GM12878 (cell line): ENCODE measurements around the gene MILR1. TPM values are rescaled to one million over a fixed set of nuclear protein-coding genes. Genes with fewer than 3 reads are reported as not detected.

Source experiments
- ATAC-seq: fragments of 200-7000 bp; cut with Tn5 transposase; 3 replicates; pipeline ENCODE4 v1.9.1; 2020; ENCODE audit warnings: mild to moderate bottlenecking, moderate library complexity
- BruUV-seq: library from RNA; stranded (reverse); fragments of 400-500 nt; replicated peaks from 2 replicates; lab custom pipeline; 2021; lab: Mats Ljungman, UMichigan
- CTCF ChIA-PET: fragments of 300-600 bp; sonication (Branson Sonifier 250); formaldehyde crosslinking; extraction: SDS; loops from one replicate; lab custom pipeline; 2021; ENCODE audit warnings: inconsistent platforms; lab: Yijun Ruan, JAX
- POLR2A ChIA-PET: fragments of 350-600 bp; formaldehyde crosslinking; extraction: SDS; loops from one replicate; lab custom pipeline; 2021; ENCODE audit warnings: inconsistent platforms; lab: Charles Lee
- RAD21 ChIA-PET: fragments of 300-600 bp; sonication (Branson Sonifier 250); formaldehyde crosslinking; loops from one replicate; lab custom pipeline; 2023; ENCODE audit warnings: antibody characterized with exemption; ENCODE audit not compliant: unreplicated experiment; lab: Charles Lee
- SMC1A ChIA-PET: fragments of 300-600 bp; sonication (Branson Sonifier 250); formaldehyde crosslinking; loops from one replicate; lab custom pipeline; 2023; ENCODE audit not compliant: unreplicated experiment, uncharacterized antibody; lab: Charles Lee
- DNase-seq: peaks from one replicate; pipeline ENCODE4 v3.0.0-alpha.2; 2011; ENCODE audit warnings: low read depth, low spot score
- FAIRE-seq: peaks from 3 replicates; lab custom pipeline; 2011; peaks lifted over from hg19 to GRCh38; lab: Jason Lieb, UNC
- H2AFZ ChIP-seq: 2 replicates; pipeline ENCODE4 v1.6.0; 2011; ENCODE audit warnings: low read depth, low read length, control low read depth; ENCODE audit not compliant: control insufficient read depth
- H3K27ac ChIP-seq: 2 replicates; pipeline ENCODE4 v1.5.1; 2011; ENCODE audit warnings: control low read depth; ENCODE audit not compliant: control insufficient read depth, insufficient read depth
- H3K27me3 ChIP-seq, 2 experiments: replicated peaks in 1 of 2; 2 replicates each; pipeline versions ENCODE4 v1.6.0 to v1.6.1; 2011; ENCODE audit warnings: low read length in 1 of 2; ENCODE audit not compliant: control insufficient read depth in 2 of 2, insufficient read depth in 2 of 2
- H3K36me3 ChIP-seq, 2 experiments: 2 replicates each; pipeline ENCODE4 v1.5.1; 2011; ENCODE audit warnings: low read length in 1 of 2; ENCODE audit not compliant: control insufficient read depth in 2 of 2, insufficient read depth in 2 of 2
- H3K4me1 ChIP-seq: 2 replicates; pipeline ENCODE4 v1.6.1; 2011; ENCODE audit warnings: mild to moderate bottlenecking, low read length, moderate library complexity, mixed read lengths; ENCODE audit not compliant: control insufficient read depth, insufficient read depth
- H3K4me2 ChIP-seq: 2 replicates; pipeline ENCODE4 v1.6.0; 2011; ENCODE audit warnings: control low read depth; ENCODE audit not compliant: control insufficient read depth, insufficient read depth
- H3K4me3 ChIP-seq: fragments of 200-600 bp; sonication (generic); 2 replicates; pipeline ENCODE4 v1.5.1; 2016
- H3K79me2 ChIP-seq: 2 replicates; pipeline ENCODE4 v1.6.0; 2011; ENCODE audit warnings: low read length; ENCODE audit not compliant: control insufficient read depth, insufficient read depth
- H3K9ac ChIP-seq: 2 replicates; pipeline ENCODE4 v1.8.0; 2011; ENCODE audit warnings: low read length, control low read depth, mixed read lengths; ENCODE audit not compliant: control insufficient read depth, insufficient read depth
- H3K9me3 ChIP-seq: replicated peaks from 3 replicates; pipeline ENCODE4 v1.5.1; 2011; ENCODE audit warnings: mild to moderate bottlenecking, low read length; ENCODE audit not compliant: control insufficient read depth, insufficient read depth
- H4K20me1 ChIP-seq: 2 replicates; pipeline ENCODE4 v1.6.0; 2011; ENCODE audit not compliant: control insufficient read depth, insufficient read depth
- CHD2 ChIP-seq: IDR thresholded peaks from 2 replicates; pipeline ENCODE4 v1.6.1; 2011; ENCODE audit warnings: low read depth, low read length, improper control_type of control experiment, borderline replicate concordance
- CHD4 ChIP-seq: fragments of 200-600 bp; sonication (generic); IDR thresholded peaks from 2 replicates; pipeline ENCODE4 v1.6.1; 2016; ENCODE audit warnings: mild to moderate bottlenecking
- KAT2A ChIP-seq: conservative IDR thresholded peaks from 2 replicates; pipeline ENCODE4 v1.6.1; 2011; ENCODE audit warnings: low read depth, low read length; ENCODE audit not compliant: control insufficient read depth
- MEF2B ChIP-seq: fragments of 450-650 bp; IDR thresholded peaks from 2 replicates; pipeline ENCODE4 v1.6.1; 2018; ENCODE audit warnings: mild to moderate bottlenecking, moderate library complexity; ENCODE audit not compliant: partially characterized antibody, poor library complexity, severe bottlenecking
- POLR2AphosphoS2 ChIP-seq: IDR thresholded peaks from 2 replicates; pipeline ENCODE4 v1.6.1; 2011; ENCODE audit warnings: low read depth, mild to moderate bottlenecking, low read length, improper control_type of control experiment, moderate library complexity
- SMAD5 ChIP-seq: IDR thresholded peaks from 2 replicates; pipeline ENCODE4 v1.6.1; 2016; ENCODE audit warnings: antibody characterized with exemption, low read depth
- SREBF1 ChIP-seq: IDR thresholded peaks from 2 replicates; pipeline ENCODE4 v1.6.1; 2012; ENCODE audit warnings: mild to moderate bottlenecking, low read length
- STAT1 ChIP-seq: fragments of 450-650 bp; conservative IDR thresholded peaks from 2 replicates; pipeline ENCODE4 v1.6.1; 2014; ENCODE audit warnings: antibody characterized with exemption, mild to moderate bottlenecking
- SUZ12 ChIP-seq: fragments of 200-600 bp; sonication (generic); IDR thresholded peaks from one replicate; pipeline ENCODE4 v1.6.1; 2018; ENCODE audit warnings: antibody characterized with exemption, mild to moderate bottlenecking; ENCODE audit not compliant: unreplicated experiment
- TCF12 ChIP-seq: IDR thresholded peaks from 2 replicates; pipeline ENCODE4 v1.6.1; 2011; ENCODE audit warnings: low read depth, mild to moderate bottlenecking, low read length
- ZBED1 ChIP-seq: IDR thresholded peaks from 2 replicates; pipeline ENCODE4 v1.6.1; 2016; ENCODE audit warnings: borderline replicate concordance
- WGBS: methylation state at CpG from one replicate; pipeline ENCODE4 v1.1.6; 2016; ENCODE audit warnings: low lambda C conversion rate; ENCODE audit not compliant: insufficient replicate concordance, insufficient coverage; ENCODE audit errors: missing lambda C conversion rate; 5-methylcytosine and 5-hydroxymethylcytosine counted together
- in situ Hi-C: fragments of 300-500 bp; cut with MboI; formaldehyde crosslinking; loops from 9 replicates; pipeline ENCODE4 v1.14.3; 2018; ENCODE audit warnings: mixed read lengths
- intact Hi-C: fragments of 100-400 bp; cut with micrococcal nuclease; formaldehyde crosslinking; loops from one replicate; pipeline ENCODE4 v1.14.2; 2022; ENCODE audit not compliant: unreplicated experiment
- polyA plus RNA-seq, 11 experiments: library from polyadenylated mRNA; depleted of rRNA in 4 of 11; unstranded in 6 of 11; stranded (reverse) in 5 of 11; fragments of >200 nt; fragmentation: Nextera tagmentation in 4 of 11; fragmentation: Illumina TruSeq in 1 of 11; extraction: Ambion mirVana in 4 of 11; extraction: Trizol in 1 of 11; gene quantifications; 1 replicate in 1 of 11; 2 replicates in 10 of 11; pipeline versions ENCODE4 v1.2.1 to v1.2.3, GENCODE V29; 2011 to 2016; ENCODE audit warnings: inconsistent platforms in 2 of 11, missing spikeins in 2 of 11, low read depth in 1 of 11
- total RNA-seq, 4 experiments: library from RNA; depleted of rRNA in 3 of 4; stranded (reverse); fragments of >200 nt in 3 of 4; fragmentation: Illumina TruSeq in 1 of 4; extraction: Trizol in 1 of 4; gene quantifications; 2 replicates each; pipeline versions ENCODE4 v1.2.1 to v1.2.3, GENCODE V29; 2013 to 2021
- TF ChIP-seq, protein P1 (sequence below): fragments of 450-650 bp; IDR thresholded peaks from 2 replicates; pipeline ENCODE4 v1.6.1; 2014; ENCODE audit warnings: mild to moderate bottlenecking
- TF ChIP-seq, protein P2 (sequence below): fragments of 450-650 bp; IDR thresholded peaks from 2 replicates; pipeline ENCODE4 v1.6.1; 2017; ENCODE audit warnings: borderline replicate concordance

The MILR1 gene
- total and polyA plus RNA-seq, 10 of the 15 experiments (the other 5 are each of a cell fraction or from before 2014, with no cell fraction given) = 2.0 to 47.2 (median 17.2) TPM

DNA sequence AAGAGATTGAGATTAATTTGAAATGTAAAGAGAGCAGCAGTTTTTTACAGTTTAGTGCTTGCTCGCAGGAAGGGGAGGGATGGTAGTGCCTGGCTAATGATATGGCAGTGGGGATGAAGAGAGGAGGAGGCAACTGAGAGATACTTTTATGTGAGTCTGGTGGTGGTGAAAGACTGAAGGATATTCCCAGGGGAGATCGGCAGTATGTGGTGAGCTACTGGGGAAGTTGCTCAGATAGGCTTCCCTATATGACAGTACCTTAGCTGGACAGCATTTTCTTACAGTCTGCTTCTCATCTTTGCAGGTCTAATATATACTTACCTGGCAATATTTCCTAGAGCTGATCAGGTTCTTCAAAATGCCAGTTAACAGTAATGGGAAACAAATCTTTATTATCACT lies 66.5 kb downstream of the MILR1 start:
- DNase-seq (no peak), ATAC-seq (peak; percentile 78), FAIRE-seq (no peak)
- WGBS = 50% methylated on average over 2 of the region's 2 CpGs
- POLR2A ChIA-PET = interaction anchor here (0.5 to 1.6 kb wide), 6 partner anchors 9 to 746 kb away, joined by 3 to 6 read pairs (median 4); partner anchors contain the start of genes CEP95 and DDX5
- Histone ChIP-seq H3K4me1 (no peaks in the 10 kb centered on the region), H3K9me3 (no peaks in the 10 kb centered on the region), H3K27me3 (no peaks in the 10 kb centered on the region), H2AFZ (no peak overlapping the region), H4K20me1 (no peaks in the 10 kb centered on the region), H3K4me3 (no peak overlapping the region), H3K9ac (no peak overlapping the region), H3K79me2 (no peaks in the 10 kb centered on the region), H3K27ac (no peak overlapping the region), H3K36me3 (peaks cover 0 to 25% of the 10 kb centered on the region in 2 experiments), H3K4me2 (no peak overlapping the region)
- RAD21 ChIA-PET = interaction anchor here (1.2 to 1.3 kb wide), 3 partner anchors 92 to 134 kb away, joined by 3 to 6 read pairs (median 4); no protein-coding TSS in a partner anchor
- intact Hi-C loops (no loop called here), in situ Hi-C loops (no loop called here)
- BruUV-seq = no TSS peak
- no peak for TF ChIP-seq STAT1
- peak; percentile 67 for TF ChIP-seq MEF2B
- TF ChIP-seq, protein P1, sequence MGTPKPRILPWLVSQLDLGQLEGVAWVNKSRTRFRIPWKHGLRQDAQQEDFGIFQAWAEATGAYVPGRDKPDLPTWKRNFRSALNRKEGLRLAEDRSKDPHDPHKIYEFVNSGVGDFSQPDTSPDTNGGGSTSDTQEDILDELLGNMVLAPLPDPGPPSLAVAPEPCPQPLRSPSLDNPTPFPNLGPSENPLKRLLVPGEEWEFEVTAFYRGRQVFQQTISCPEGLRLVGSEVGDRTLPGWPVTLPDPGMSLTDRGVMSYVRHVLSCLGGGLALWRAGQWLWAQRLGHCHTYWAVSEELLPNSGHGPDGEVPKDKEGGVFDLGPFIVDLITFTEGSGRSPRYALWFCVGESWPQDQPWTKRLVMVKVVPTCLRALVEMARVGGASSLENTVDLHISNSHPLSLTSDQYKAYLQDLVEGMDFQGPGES = no peak
- CTCF ChIA-PET = interaction anchor here (1.0 to 2.0 kb wide), 8 partner anchors 8 to 134 kb away, joined by 3 to 13 read pairs (median 5); no protein-coding TSS in a partner anchor
- SMC1A ChIA-PET = interaction anchor here (0.9 to 2.0 kb wide), 8 partner anchors 8 to 110 kb away, joined by 3 to 8 read pairs (median 4); partner anchors contain the start of genes CEP95, DDX5 and POLG2

DNA sequence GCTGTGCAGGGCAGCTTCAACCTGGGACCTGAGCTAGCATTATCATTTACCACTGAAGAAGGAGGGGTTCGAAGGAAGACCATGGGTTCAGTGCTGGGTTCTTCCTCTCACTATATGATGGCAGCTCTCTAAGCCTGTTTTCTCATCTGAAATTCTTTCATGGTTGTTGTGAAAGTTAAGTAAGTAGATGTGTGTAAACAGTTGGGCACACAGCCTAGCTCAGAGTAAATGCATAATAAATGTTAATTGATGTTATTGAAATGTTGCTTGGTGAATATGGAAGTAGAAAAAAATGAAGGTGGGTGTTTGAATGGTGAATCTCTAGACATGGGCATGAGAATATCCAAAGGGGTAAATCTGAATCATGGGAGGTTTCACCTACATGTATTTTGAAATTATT lies 66.9 kb downstream of the MILR1 start:
- H3K79me2 ChIP-seq = no peaks in the 10 kb centered on the region
- no peak for DNase-seq
- H3K9me3 ChIP-seq = no peaks in the 10 kb centered on the region
- intact Hi-C loops (no loop called here), in situ Hi-C loops (no loop called here)
- H3K27me3 ChIP-seq = no peaks in the 10 kb centered on the region
- no peak for ATAC-seq
- no peak overlapping the region for H3K27ac ChIP-seq
- no peaks in the 10 kb centered on the region for H3K4me1 ChIP-seq
- H3K4me2 ChIP-seq = no peak overlapping the region
- ChIA-PET RAD21 (interaction anchor here (1.2 to 1.3 kb wide), 3 partner anchors 92 to 133 kb away, joined by 3 to 6 read pairs (median 4); no protein-coding TSS in a partner anchor), CTCF (interaction anchor here (0.6 to 2.0 kb wide), 8 partner anchors 8 to 317 kb away, joined by 3 to 13 read pairs (median 5); no protein-coding TSS in a partner anchor), POLR2A (interaction anchor here (0.5 to 1.6 kb wide), 6 partner anchors 9 to 746 kb away, joined by 3 to 6 read pairs (median 4); partner anchors contain the start of genes CEP95 and DDX5)
- H4K20me1 ChIP-seq = no peaks in the 10 kb centered on the region
- no peak overlapping the region for H3K9ac ChIP-seq
- no peak overlapping the region for H2AFZ ChIP-seq
- no TSS peak for BruUV-seq
- FAIRE-seq = no peak
- TF ChIP-seq CHD4 (no peak), SMAD5 (no peak), SREBF1 (no peak), KAT2A (no peak), SUZ12 (no peak), TCF12 (no peak), ZBED1 (no peak), POLR2AphosphoS2 (no peak), CHD2 (no peak)
- TF ChIP-seq, protein P2, sequence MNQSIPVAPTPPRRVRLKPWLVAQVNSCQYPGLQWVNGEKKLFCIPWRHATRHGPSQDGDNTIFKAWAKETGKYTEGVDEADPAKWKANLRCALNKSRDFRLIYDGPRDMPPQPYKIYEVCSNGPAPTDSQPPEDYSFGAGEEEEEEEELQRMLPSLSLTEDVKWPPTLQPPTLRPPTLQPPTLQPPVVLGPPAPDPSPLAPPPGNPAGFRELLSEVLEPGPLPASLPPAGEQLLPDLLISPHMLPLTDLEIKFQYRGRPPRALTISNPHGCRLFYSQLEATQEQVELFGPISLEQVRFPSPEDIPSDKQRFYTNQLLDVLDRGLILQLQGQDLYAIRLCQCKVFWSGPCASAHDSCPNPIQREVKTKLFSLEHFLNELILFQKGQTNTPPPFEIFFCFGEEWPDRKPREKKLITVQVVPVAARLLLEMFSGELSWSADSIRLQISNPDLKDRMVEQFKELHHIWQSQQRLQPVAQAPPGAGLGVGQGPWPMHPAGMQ = no peak
- TF ChIP-seq, all 136 proteins: peak for 0
- 100% methylated on average over 1 of the region's 1 CpG for WGBS
- Histone ChIP-seq H3K36me3 (peaks cover 0 to 25% of the 10 kb centered on the region in 2 experiments; a peak in 2 of 4 replicates), H3K4me3 (no peak overlapping the region)
- SMC1A ChIA-PET = interaction anchor here (0.9 to 2.0 kb wide), 8 partner anchors 9 to 110 kb away, joined by 3 to 8 read pairs (median 4); partner anchors contain the start of genes CEP95, DDX5 and POLG2
